GM13976 (cell line): ENCODE results near the gene FOCAD.

Experiments used
- DNase-seq: peaks from one replicate; pipeline ENCODE4 v3.0.0; 2012; ENCODE audit warnings: low spot score
- in situ Hi-C: fragments of 300-500 bp; cut with MboI; formaldehyde crosslinking; loops from one replicate; pipeline ENCODE4 v1.12.0; 2022; ENCODE audit warnings: low sequenced_read_pairs, mixed read lengths, inconsistent platforms; ENCODE audit not compliant: unreplicated experiment
- TF ChIP-seq, protein P1 (sequence below): IDR thresholded peaks from 2 replicates; pipeline ENCODE4 v1.5.1; 2012; ENCODE audit warnings: borderline replicate concordance, mild to moderate bottlenecking; ENCODE audit not compliant: insufficient read depth; ENCODE audit errors: extremely low read depth, missing control alignments, control extremely low read depth

FOCAD gene

DNA sequence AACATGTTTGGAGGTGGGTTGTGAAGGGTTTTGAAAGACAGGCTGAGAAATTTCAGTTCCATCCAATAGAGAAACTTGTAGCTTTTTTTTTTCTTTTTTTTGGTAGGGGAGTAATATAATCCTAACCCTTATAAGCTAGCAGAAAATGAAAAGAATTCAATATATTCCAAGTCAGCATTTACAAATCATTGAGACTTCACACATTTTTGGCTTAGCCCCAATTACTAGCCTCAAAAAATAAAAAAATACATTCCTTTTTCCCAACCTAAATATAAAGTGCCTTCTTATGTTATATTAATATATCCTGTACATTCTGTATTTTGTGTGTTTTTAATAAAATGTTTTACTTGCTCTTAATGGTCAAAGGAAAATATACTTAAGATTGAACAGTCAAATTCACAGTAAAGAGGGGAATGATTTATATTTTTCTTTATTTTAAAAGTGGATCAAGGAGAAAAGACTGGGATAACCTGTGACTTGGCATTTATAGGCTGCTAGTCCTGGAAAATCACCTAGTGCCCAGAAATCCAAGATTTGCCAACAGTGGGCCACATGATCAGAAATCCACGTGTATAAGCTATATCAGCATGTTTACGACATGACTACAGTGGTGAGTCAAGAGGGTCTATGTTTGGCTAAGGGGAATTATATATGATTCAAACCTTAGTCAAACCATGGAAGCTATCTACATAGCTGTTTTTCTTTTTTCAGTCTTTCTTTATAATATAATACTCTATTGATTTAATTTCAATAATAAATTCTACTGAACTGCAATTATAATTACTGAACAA, 332.8 kb downstream of the FOCAD start:
- TF ChIP-seq, protein P1, sequence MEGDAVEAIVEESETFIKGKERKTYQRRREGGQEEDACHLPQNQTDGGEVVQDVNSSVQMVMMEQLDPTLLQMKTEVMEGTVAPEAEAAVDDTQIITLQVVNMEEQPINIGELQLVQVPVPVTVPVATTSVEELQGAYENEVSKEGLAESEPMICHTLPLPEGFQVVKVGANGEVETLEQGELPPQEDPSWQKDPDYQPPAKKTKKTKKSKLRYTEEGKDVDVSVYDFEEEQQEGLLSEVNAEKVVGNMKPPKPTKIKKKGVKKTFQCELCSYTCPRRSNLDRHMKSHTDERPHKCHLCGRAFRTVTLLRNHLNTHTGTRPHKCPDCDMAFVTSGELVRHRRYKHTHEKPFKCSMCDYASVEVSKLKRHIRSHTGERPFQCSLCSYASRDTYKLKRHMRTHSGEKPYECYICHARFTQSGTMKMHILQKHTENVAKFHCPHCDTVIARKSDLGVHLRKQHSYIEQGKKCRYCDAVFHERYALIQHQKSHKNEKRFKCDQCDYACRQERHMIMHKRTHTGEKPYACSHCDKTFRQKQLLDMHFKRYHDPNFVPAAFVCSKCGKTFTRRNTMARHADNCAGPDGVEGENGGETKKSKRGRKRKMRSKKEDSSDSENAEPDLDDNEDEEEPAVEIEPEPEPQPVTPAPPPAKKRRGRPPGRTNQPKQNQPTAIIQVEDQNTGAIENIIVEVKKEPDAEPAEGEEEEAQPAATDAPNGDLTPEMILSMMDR, result no peak
- no peak for DNase-seq
- in situ Hi-C loops, result no loop called here

DNA sequence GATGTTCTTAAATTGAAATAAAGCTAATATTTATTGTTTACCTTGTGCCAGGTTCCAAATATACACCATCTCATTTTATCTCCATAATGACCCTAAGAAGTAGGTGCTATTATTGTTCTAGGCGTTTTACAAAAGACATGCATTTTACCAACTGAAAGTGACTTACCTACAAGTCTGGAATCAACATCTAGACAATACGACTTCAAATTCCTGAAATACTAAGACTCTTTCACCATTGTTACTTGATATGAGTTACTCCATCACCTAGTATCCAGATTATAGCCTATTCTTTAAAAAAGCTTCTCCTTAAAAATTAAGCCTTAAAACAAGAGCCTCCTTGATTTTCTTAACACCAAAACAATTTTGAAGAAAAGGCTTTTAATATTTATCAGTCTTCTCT, 334.1 kb downstream of the FOCAD start:
- DNase-seq, result no peak
- TF ChIP-seq, protein P1, result no peak
- in situ Hi-C loops, result no loop called here

DNA sequence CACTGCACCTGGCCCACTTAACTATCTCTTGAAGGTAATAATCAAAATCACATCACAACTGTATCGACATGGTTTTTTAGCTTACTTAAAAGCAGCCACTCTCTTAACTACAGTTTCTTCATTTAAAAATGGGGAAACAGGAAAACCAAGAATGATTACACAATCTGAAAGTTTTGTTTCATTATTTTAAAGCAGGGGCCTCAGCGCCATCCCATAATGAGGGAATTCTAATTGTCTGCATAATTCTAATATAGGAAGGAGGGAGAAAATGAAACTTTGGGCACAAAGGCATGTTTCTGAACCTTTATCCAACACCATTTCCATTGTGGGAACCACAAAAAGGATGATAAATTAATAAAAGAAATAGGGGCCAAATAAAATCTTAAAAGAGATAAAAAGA, 339.8 kb downstream of the FOCAD start:
- in situ Hi-C loops, result no loop called here
- TF ChIP-seq, protein P1, result no peak
- DNase-seq, result no peak

DNA sequence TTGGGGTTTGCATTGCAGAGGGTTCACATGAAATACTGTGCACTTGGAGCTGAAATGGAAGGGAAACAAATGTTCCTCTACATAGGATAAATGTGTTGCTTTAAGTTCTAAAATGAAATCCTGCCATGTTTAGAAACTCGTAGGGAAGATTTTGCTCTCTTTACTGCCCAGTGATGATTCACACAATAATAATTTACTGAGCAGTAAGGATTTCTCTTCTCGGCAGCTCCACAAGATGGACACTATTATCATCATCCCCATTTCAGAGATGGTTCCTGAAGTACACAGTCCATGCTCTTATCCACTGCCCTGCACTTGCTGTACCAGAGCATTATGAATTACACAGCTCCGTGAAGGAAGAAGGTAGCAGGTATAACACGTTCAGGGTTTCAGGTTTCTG, 343.2 kb downstream of the FOCAD start:
- TF ChIP-seq, protein P1, result no peak
- DNase-seq, result no peak
- in situ Hi-C loops, result no loop called here

DNA sequence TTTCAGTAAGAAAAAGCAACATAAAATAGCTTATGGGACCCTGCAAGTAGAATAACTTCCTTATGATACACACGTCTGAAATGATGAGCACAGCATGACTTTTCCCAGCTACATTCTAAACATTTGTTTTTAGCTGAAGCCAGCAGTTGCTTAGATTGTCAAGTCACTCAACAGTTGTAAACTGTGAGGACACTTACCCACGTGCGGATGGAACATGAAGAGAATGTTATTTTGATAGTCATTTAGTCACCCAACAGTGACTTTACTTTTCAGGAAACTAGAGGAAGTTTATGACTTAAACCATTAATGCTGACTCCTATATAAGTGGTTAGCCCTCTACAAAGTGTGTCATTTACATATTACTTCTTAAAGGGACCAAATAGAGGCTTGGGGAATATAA, 344.4 kb downstream of the FOCAD start:
- TF ChIP-seq, protein P1, result no peak
- no peak for DNase-seq
- in situ Hi-C loops, result no loop called here

DNA sequence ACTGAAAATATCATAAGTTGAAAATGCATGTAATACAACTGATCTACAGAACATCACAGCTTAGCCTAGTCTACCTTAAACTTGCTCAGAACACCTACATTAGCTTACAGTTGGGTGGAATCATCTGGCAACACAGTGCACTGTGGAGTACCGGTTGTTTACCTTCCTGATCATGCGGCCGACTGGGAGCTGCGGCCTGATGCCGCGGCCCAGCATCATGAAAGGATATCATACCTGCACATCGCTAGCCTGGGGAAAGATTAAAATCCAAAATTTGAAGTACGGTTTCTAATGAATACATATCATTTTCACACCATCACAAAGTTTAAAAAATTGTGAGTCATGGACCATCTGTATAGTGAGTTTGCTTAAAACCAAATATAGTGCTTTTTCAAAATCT, 345.6 kb downstream of the FOCAD start:
- in situ Hi-C loops, result no loop called here
- TF ChIP-seq, protein P1, result no peak
- no peak for DNase-seq

DNA sequence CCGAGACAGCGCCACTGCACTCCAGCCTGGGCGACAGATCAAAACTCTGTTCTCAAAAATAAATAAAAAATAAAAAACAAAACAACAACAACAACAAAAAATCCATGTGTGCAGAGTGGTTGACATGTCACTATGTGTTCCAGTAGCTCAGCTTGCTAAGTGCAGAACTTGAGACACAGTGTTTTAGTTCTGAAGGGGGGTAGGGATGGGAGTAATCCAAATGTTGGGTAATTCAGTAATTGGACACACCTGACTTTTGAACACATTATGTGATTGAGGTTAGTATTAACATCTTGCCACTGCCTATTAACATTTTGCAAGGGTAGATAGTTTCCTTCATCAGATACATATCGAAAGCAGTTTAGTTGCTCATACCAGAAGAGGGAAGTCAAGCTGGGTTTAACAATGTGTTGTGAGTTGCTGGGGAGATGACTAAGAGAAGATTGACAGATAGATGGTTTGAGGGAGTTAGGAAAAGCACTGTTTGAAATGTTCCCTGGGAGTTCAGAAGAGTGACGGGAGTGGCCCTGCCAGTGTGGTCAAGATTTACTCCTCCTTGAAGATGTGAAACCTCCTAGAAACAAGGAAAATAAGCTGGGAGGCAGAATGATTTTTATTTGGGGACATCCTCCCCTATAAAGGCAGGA, 346.5 kb downstream of the FOCAD start:
- TF ChIP-seq, protein P1, result no peak
- in situ Hi-C loops, result no loop called here
- peak; percentile 72 for DNase-seq
